Measurements from ENCODE around the gene ZBP1.
A peak's percentile ranks its signal among the peaks of the same experiment; 100 is the strongest.

The ZBP1 gene

DNA sequence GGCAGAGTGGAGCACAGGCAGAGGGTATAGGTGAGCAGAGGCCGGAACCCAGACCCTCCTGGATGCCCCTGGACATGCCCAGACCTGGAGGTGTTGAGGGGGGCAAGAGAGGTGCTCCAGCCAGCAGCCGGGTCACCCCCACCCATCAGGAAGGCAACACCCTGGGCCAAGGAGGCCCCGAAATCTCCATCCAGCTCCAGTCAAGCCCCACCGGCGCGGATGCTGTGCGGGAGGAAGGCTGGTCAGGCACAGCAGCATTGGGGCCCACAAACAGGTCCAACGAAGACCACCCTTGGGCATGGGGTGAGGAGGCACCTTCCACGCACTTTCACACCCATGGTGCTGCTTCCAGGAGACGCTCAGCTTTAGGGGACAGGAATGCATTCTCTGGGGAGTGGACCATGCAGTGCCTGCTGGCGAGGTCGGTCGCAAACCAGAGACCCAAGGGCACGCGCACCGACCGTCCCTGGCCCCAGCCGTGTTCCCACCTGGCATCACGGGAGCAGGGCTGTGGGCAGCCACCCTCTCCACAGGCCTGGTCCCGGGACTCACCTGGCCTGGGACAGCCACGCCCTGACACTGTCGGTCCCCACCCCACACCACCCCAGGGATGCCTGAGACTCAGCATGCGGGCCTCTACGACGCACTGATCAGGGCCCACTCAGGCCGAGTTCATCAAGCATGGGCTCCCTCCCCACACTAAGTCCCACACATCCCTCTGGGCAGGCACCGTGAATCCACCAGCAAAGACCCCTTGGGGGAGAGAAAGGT, 43.6 kb upstream of the ZBP1 start:
- Histone ChIP-seq H3K27me3 (ENCODE audit: control insufficient read depth in 5 of 5, insufficient read depth in 4 of 5, low read length in 5 of 5) (no peaks in the 10 kb centered on the region), H3K4me1 (ENCODE audit: control insufficient read depth in 5 of 5, insufficient read depth in 5 of 5, low read length in 5 of 5) (peaks cover 2 to 53% (median 39%) of the 10 kb centered on the region in 5 donors), H3K36me3 (ENCODE audit: control insufficient read depth in 5 of 5, insufficient read depth in 5 of 5, low read length in 5 of 5) (peaks cover 0 to 24% (median 18%) of the 10 kb centered on the region in 5 donors), H3K27ac (ENCODE audit: low read depth, low read length) (no peak overlapping the region), H3K9me3 (ENCODE audit: control insufficient read depth in 5 of 5, low read length in 5 of 5) (no peaks in the 10 kb centered on the region), H3K4me3 (ENCODE audit: low read depth in 1 of 5, low read length in 5 of 5) (no peak overlapping the region), H3K9ac (ENCODE audit: low read length in 5 of 5) (peak overlapping the region in 1 of 5 donors; percentile 41)

- Histone ChIP-seq H3K36me3 (ENCODE audit: control insufficient read depth in 5 of 5, insufficient read depth in 5 of 5, low read length in 5 of 5) (peaks cover 0 to 29% (median 24%) of the 10 kb centered on the region in 5 donors), H3K27ac (ENCODE audit: low read depth, low read length) (no peak overlapping the region), H3K9me3 (ENCODE audit: control insufficient read depth in 5 of 5, low read length in 5 of 5) (no peaks in the 10 kb centered on the region), H3K27me3 (ENCODE audit: control insufficient read depth in 5 of 5, insufficient read depth in 4 of 5, low read length in 5 of 5) (no peaks in the 10 kb centered on the region), H3K4me1 (ENCODE audit: control insufficient read depth in 5 of 5, insufficient read depth in 5 of 5, low read length in 5 of 5) (peaks cover 2 to 47% (median 32%) of the 10 kb centered on the region in 5 donors), H3K9ac (ENCODE audit: low read length in 5 of 5) (no peak overlapping the region), H3K4me3 (ENCODE audit: low read depth in 1 of 5, low read length in 5 of 5) (no peak overlapping the region)
Observed at GRCh38 chr20:57663241-57663640, 43.0 kb upstream of the ZBP1 start.

DNA sequence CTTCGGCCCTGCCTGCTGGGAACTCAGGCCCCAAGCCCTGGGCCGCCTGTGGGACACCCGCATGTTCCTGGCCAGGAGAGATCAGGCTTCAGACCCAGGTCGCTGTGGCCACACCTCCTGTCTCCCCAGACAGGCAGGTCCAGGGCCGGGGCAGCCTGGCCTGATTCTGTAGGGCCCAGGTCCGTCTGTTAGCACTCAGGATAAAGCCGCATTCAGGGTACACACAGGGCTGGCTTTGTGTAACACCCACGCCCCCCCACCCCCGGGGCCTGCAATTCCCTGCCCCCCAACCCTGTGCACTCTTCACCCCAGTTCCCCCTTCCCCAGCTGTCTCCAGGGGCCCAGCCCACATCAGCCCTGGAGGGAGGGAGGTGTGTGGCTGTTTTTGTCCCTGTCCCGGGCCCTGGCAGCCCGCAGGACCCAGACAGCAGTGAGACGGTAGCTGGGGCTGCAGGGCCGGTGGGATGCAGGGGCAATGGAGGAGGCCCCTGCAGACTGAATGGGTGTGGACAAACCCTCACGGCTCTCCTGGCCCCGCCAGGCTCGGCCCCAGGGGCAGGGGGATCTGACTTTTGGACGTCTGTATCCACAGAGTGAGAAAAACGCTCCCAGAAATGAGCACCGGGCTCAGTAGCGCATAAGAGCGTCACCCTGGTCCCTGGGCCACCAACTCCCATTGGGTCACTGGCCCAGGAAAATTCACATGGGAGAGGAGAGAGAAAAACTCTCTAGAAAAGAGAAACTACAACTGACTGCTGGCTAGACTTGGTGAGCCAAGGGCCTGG, 42.4 kb upstream of the ZBP1 start:
- Histone ChIP-seq H3K4me1 (ENCODE audit: control insufficient read depth in 5 of 5, insufficient read depth in 5 of 5, low read length in 5 of 5) (peaks cover 2 to 42% (median 28%) of the 10 kb centered on the region in 5 donors), H3K36me3 (ENCODE audit: control insufficient read depth in 5 of 5, insufficient read depth in 5 of 5, low read length in 5 of 5) (peaks cover 0 to 33% (median 29%) of the 10 kb centered on the region in 5 donors), H3K4me3 (ENCODE audit: low read depth in 1 of 5, low read length in 5 of 5) (no peak overlapping the region), H3K27ac (ENCODE audit: low read depth, low read length) (no peak overlapping the region), H3K27me3 (ENCODE audit: control insufficient read depth in 5 of 5, insufficient read depth in 4 of 5, low read length in 5 of 5) (no peaks in the 10 kb centered on the region), H3K9ac (ENCODE audit: low read length in 5 of 5) (peak overlapping the region in 1 of 5 donors; percentile 2), H3K9me3 (ENCODE audit: control insufficient read depth in 5 of 5, low read length in 5 of 5) (no peaks in the 10 kb centered on the region)

- peaks cover 2 to 37% (median 26%) of the 10 kb centered on the region in 5 donors for H3K4me1 ChIP-seq (ENCODE audit: control insufficient read depth in 5 of 5, insufficient read depth in 5 of 5, low read length in 5 of 5)
- H3K4me3 ChIP-seq (ENCODE audit: low read depth in 1 of 5, low read length in 5 of 5): no peak overlapping the region
- H3K9me3 ChIP-seq (ENCODE audit: control insufficient read depth in 5 of 5, low read length in 5 of 5): no peaks in the 10 kb centered on the region
- peaks cover 0 to 40% (median 37%) of the 10 kb centered on the region in 5 donors for H3K36me3 ChIP-seq (ENCODE audit: control insufficient read depth in 5 of 5, insufficient read depth in 5 of 5, low read length in 5 of 5)
- peak overlapping the region in 1 of 5 donors; percentile 2 for H3K9ac ChIP-seq (ENCODE audit: low read length in 5 of 5)
- H3K27me3 ChIP-seq (ENCODE audit: control insufficient read depth in 5 of 5, insufficient read depth in 4 of 5, low read length in 5 of 5): no peaks in the 10 kb centered on the region
- no peak overlapping the region for H3K27ac ChIP-seq (ENCODE audit: low read depth, low read length)
Observed at GRCh38 chr20:57661746-57662455, 41.7 kb upstream of the ZBP1 start.

- Histone ChIP-seq H3K36me3 (ENCODE audit: control insufficient read depth in 5 of 5, insufficient read depth in 5 of 5, low read length in 5 of 5) (peaks cover 0 to 41% (median 41%) of the 10 kb centered on the region in 5 donors), H3K4me1 (ENCODE audit: control insufficient read depth in 5 of 5, insufficient read depth in 5 of 5, low read length in 5 of 5) (peaks cover 2 to 37% (median 26%) of the 10 kb centered on the region in 5 donors), H3K9me3 (ENCODE audit: control insufficient read depth in 5 of 5, low read length in 5 of 5) (no peaks in the 10 kb centered on the region), H3K27me3 (ENCODE audit: control insufficient read depth in 5 of 5, insufficient read depth in 4 of 5, low read length in 5 of 5) (no peaks in the 10 kb centered on the region), H3K27ac (ENCODE audit: low read depth, low read length) (peak overlapping the region; percentile 46), H3K9ac (ENCODE audit: low read length in 5 of 5) (no peak overlapping the region), H3K4me3 (ENCODE audit: low read depth in 1 of 5, low read length in 5 of 5) (no peak overlapping the region)
Observed at GRCh38 chr20:57660922-57661745, 40.9 kb upstream of the ZBP1 start.

GRCh38 chr20:57660181-57660921, 40.1 kb upstream of the ZBP1 start:
- peaks cover 0 to 47% (median 44%) of the 10 kb centered on the region in 5 donors for H3K36me3 ChIP-seq (ENCODE audit: control insufficient read depth in 5 of 5, insufficient read depth in 5 of 5, low read length in 5 of 5)
- peaks cover 2 to 37% (median 26%) of the 10 kb centered on the region in 5 donors for H3K4me1 ChIP-seq (ENCODE audit: control insufficient read depth in 5 of 5, insufficient read depth in 5 of 5, low read length in 5 of 5)
- peak overlapping the region; percentile 46 for H3K27ac ChIP-seq (ENCODE audit: low read depth, low read length)
- H3K9ac ChIP-seq (ENCODE audit: low read length in 5 of 5): no peak overlapping the region
- H3K4me3 ChIP-seq (ENCODE audit: low read depth in 1 of 5, low read length in 5 of 5): no peak overlapping the region
- no peaks in the 10 kb centered on the region for H3K27me3 ChIP-seq (ENCODE audit: control insufficient read depth in 5 of 5, insufficient read depth in 4 of 5, low read length in 5 of 5)
- H3K9me3 ChIP-seq (ENCODE audit: control insufficient read depth in 5 of 5, low read length in 5 of 5): no peaks in the 10 kb centered on the region

- no peak overlapping the region for H3K27ac ChIP-seq (ENCODE audit: low read depth, low read length)
- H3K27me3 ChIP-seq (ENCODE audit: control insufficient read depth in 5 of 5, insufficient read depth in 4 of 5, low read length in 5 of 5): no peaks in the 10 kb centered on the region
- H3K36me3 ChIP-seq (ENCODE audit: control insufficient read depth in 5 of 5, insufficient read depth in 5 of 5, low read length in 5 of 5): peaks cover 0 to 51% (median 44%) of the 10 kb centered on the region in 5 donors
- H3K4me3 ChIP-seq (ENCODE audit: low read depth in 1 of 5, low read length in 5 of 5): no peak overlapping the region
- H3K9me3 ChIP-seq (ENCODE audit: control insufficient read depth in 5 of 5, low read length in 5 of 5): no peaks in the 10 kb centered on the region
- no peak overlapping the region for H3K9ac ChIP-seq (ENCODE audit: low read length in 5 of 5)
- H3K4me1 ChIP-seq (ENCODE audit: control insufficient read depth in 5 of 5, insufficient read depth in 5 of 5, low read length in 5 of 5): peaks cover 2 to 35% (median 26%) of the 10 kb centered on the region in 5 donors
Observed at GRCh38 chr20:57659517-57660180, 39.4 kb upstream of the ZBP1 start.

DNA sequence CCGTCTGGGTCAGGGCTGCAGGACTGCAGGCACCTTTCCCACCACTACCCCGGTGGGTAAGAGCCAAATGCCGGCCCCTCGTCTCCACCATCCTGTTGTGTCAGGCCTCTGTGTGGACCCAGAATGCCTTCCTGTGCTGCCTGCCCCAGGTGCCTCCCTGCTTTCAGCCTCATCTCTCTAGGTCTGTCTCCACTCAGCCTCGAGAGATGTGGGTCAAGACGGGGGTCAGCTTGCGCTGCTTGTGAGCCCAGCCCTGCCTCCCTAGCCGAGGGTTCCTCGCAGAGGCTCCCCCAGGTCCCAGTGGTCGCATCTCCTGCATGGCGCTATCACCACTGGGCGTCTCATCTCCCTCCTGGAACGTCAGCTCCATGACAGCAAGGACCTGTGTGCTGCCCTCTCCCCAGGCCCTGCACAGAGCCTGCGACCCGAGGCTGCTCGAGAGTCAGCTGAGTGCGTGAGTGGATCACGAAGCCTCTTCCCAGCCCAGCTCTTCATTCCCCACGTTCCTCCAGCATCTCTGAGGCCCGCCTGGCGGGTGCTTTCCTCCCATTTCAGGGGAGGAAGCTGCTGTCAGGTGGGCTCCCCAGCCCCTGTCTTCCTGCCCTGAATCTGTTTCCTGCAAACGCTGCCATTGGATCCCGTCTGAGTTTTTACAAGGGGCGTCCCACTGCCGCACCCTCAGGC, 38.7 kb upstream of the ZBP1 start:
- Histone ChIP-seq H3K4me1 (ENCODE audit: control insufficient read depth in 5 of 5, insufficient read depth in 5 of 5, low read length in 5 of 5) (peaks cover 2 to 33% (median 26%) of the 10 kb centered on the region in 5 donors), H3K9me3 (ENCODE audit: control insufficient read depth in 5 of 5, low read length in 5 of 5) (no peaks in the 10 kb centered on the region), H3K4me3 (ENCODE audit: low read depth in 1 of 5, low read length in 5 of 5) (no peak overlapping the region), H3K27me3 (ENCODE audit: control insufficient read depth in 5 of 5, insufficient read depth in 4 of 5, low read length in 5 of 5) (no peaks in the 10 kb centered on the region), H3K9ac (ENCODE audit: low read length in 5 of 5) (no peak overlapping the region), H3K36me3 (ENCODE audit: control insufficient read depth in 5 of 5, insufficient read depth in 5 of 5, low read length in 5 of 5) (peaks cover 0 to 55% (median 45%) of the 10 kb centered on the region in 5 donors), H3K27ac (ENCODE audit: low read depth, low read length) (no peak overlapping the region)

Data from subcutaneous abdominal adipose tissue (tissue), 5 donors.